Gastrocnemius medialis (tissue), 4 donors: Measurements from ENCODE around the gene DHPS. TPM values are rescaled to one million over a fixed set of nuclear protein-coding genes. Genes with fewer than 3 reads are reported as not detected.

Experiments
- ATAC-seq, 2 donors: fragments of 150-250 bp; one replicate each; pipeline ENCODE4 v1.9.1; 2016
- DNase-seq, 2 donors: peaks; one replicate each; pipeline ENCODE4 v3.0.0-alpha.2; 2019
- H3K27ac ChIP-seq, 4 donors: fragments of 200-600 bp; sonication (generic); 1 replicate in 1 of 4; 2 replicates in 3 of 4; pipeline ENCODE4 v1.5.1; 2016 to 2018; ENCODE audit warnings: mild to moderate bottlenecking in 2 of 4, moderate library complexity in 1 of 4
- H3K27me3 ChIP-seq, 3 donors: fragments of 200-600 bp; sonication (generic) in 2 of 3; 1 replicate in 1 of 3; 2 replicates in 2 of 3; pipeline versions ENCODE4 v1.5.1 to v1.6.0; 2016 to 2019; ENCODE audit warnings: mild to moderate bottlenecking in 1 of 3, moderate library complexity in 1 of 3
- H3K36me3 ChIP-seq, 2 donors: fragments of 200-600 bp; sonication (generic) in 1 of 2; one replicate each; pipeline ENCODE4 v1.5.1; 2017 to 2018
- H3K4me1 ChIP-seq, 2 donors: fragments of 200-600 bp; sonication (generic) in 1 of 2; one replicate each; pipeline ENCODE4 v1.5.1; 2016 to 2017; ENCODE audit warnings: mild to moderate bottlenecking in 2 of 2
- H3K4me3 ChIP-seq, 4 donors: fragments of 200-600 bp; sonication (generic) in 3 of 4; 1 replicate in 1 of 4; 2 replicates in 3 of 4; pipeline ENCODE4 v1.5.1; 2016 to 2019; ENCODE audit warnings: mild to moderate bottlenecking in 2 of 4
- H3K9me3 ChIP-seq, 3 donors: fragments of 200-600 bp; sonication (generic) in 2 of 3; 1 replicate in 1 of 3; 2 replicates in 2 of 3; pipeline ENCODE4 v1.5.1; 2016 to 2019
- CTCF ChIP-seq, 5 experiments: fragments of 450-650 bp in 3 of 5; fragments of 200-600 bp in 2 of 5; sonication (generic) in 2 of 5; IDR thresholded peaks in 4 of 5; conservative IDR thresholded peaks in 1 of 5; 1 replicate in 4 of 5; 2 replicates in 1 of 5; pipeline ENCODE4 v1.5.1; 2016 to 2019; ENCODE audit warnings: antibody characterized with exemption in 5 of 5, mild to moderate bottlenecking in 3 of 5, moderate library complexity in 3 of 5
- POLR2A ChIP-seq, 2 donors: fragments of 450-650 bp; IDR thresholded peaks; one replicate each; pipeline ENCODE4 v1.6.1; 2017; ENCODE audit warnings: antibody characterized with exemption in 2 of 2, mild to moderate bottlenecking in 2 of 2, moderate library complexity in 2 of 2
- in situ Hi-C, 4 donors: fragments of 200-750 bp; cut with MboI; loops; one replicate each; pipeline versions ENCODE4 v1.15.0 to v1.8.0; 2017; ENCODE audit warnings: low sequenced_read_pairs in 4 of 4
- intact Hi-C: fragments of 100-400 bp; cut with DNase I; formaldehyde crosslinking; loops from one replicate; pipeline ENCODE4 v1.15.1; 2023; ENCODE audit warnings: low total_unique reads
- total RNA-seq, 4 donors: library from RNA; depleted of rRNA; stranded (reverse); fragments of >200 nt; gene quantifications; one replicate each; pipeline versions ENCODE4 v1.1.0 to v1.2.3, GENCODE V29; 2016

DHPS gene
- total RNA-seq, 4 donors from 2014 or later = 115 to 184 (median 127) TPM

DNA sequence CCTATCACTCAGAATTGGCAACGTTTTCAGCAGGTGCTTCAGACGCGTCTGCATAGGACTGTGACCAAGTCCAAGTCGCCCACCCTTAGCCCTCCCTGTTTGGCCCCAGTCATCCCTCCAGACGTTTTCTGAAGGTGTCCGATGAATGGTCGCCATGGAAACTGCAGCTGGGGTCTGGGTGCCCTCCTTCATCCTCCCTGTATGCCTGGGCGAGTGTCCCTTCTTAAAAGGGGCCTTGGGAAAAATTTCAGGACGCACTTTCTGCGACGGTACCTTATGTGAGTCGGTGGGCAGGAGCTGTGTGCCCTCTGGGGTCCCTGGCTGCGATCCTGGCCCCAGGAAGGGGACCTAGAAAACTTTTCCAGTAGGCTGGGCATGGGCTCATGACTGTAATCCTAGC lies 40.2 kb downstream of the DHPS start:
- DNase-seq = no peak
- Histone ChIP-seq H3K36me3 (no peaks in the 10 kb centered on the region), H3K9me3 (no peaks in the 10 kb centered on the region), H3K4me1 (peaks cover 2 to 5% of the 10 kb centered on the region in 2 donors), H3K4me3 (no peak overlapping the region), H3K27ac (no peak overlapping the region), H3K27me3 (no peaks in the 10 kb centered on the region)
- intact Hi-C loops (no loop called here), in situ Hi-C loops (no loop called here)
- TF ChIP-seq POLR2A (IDR thresholded peaks at IDR 0.05) (no peak), CTCF (IDR thresholded peaks at IDR 0.05 in 4 of 5, conservative IDR thresholded peaks at IDR 0.05 in 1 of 5) (no peak)
- no peak for ATAC-seq

DNA sequence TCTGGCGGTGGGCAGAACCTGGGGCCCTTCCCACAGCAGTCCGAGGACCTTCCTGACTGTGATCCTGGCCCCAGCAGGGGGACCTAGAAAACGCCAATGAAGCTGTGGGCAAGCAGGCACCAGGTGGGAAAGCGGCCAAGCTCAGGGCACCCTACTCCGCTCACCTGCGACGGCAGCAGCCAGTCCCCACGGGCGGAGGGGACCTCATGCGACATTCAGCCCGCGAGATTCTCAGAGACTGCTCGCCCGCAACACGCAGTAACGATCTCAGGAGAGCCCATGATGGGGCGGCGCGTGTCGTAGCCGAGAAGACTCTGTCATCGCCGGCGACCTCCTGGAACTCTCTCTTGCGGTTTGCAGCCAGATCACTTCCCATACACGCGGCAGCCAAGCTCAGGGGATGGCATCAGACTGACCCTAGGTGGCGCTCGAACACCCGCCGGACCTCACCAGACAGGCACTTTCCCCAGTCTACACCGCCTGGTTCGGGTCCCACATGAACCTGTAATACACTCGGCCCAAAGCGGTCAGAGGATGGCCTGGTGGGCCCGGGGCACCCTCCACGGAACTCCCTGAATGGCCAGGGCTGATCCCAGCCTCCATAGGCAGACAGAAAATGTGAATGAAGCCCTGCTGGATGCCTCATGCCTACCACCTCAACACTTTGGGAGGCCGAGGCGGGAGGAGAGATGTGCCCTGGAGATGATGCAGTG lies 41.6 kb downstream of the DHPS start:
- Histone ChIP-seq H3K36me3 (no peaks in the 10 kb centered on the region), H3K9me3 (no peaks in the 10 kb centered on the region), H3K4me1 (peaks cover 2 to 5% of the 10 kb centered on the region in 2 donors), H3K27ac (no peak overlapping the region), H3K4me3 (peak overlapping the region; percentile 14 to 32 (median 26)), H3K27me3 (no peaks in the 10 kb centered on the region)
- ATAC-seq (peak in 1 of 2 donors; percentile 76), DNase-seq (peak; percentile 32 to 63)
- in situ Hi-C loops = no loop called here
- TF ChIP-seq POLR2A (IDR thresholded peaks at IDR 0.05) (no peak), CTCF (IDR thresholded peaks at IDR 0.05 in 4 of 5, conservative IDR thresholded peaks at IDR 0.05 in 1 of 5) (peak; percentile 27 to 74 (median 46))
- intact Hi-C loops = no loop called here

GRCh38 chr19:12638611-12639182 lies 43.0 kb downstream of the DHPS start:
- Histone ChIP-seq H3K27ac (no peak overlapping the region), H3K9me3 (no peaks in the 10 kb centered on the region), H3K4me3 (no peak overlapping the region), H3K27me3 (no peaks in the 10 kb centered on the region), H3K4me1 (peaks cover 2 to 5% of the 10 kb centered on the region in 2 donors), H3K36me3 (no peaks in the 10 kb centered on the region)
- in situ Hi-C loops = no loop called here
- ATAC-seq = no peak
- intact Hi-C loops = no loop called here
- TF ChIP-seq CTCF (IDR thresholded peaks at IDR 0.05 in 4 of 5, conservative IDR thresholded peaks at IDR 0.05 in 1 of 5) (no peak), POLR2A (IDR thresholded peaks at IDR 0.05) (no peak)
- DNase-seq = no peak

DNA sequence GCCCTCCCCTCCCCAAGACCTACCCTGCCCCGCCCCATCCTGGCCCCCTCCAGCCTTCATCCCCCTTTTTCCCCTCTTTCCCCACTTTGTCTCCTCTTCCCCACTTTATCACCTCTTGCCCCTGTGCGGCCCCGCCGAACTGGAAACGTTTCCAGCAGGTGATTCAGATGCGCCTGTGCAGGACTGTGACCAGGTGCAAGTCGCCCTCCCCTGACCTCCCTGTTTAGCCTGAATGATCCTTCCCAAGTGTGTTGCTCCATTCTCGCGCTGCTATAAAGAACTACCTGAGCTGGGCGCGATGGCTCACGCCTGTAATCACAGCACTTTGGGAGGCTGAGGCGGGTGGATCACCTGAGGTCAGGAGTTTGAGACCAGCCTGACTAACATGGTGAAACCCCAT lies 45.0 kb downstream of the DHPS start:
- H3K27me3 ChIP-seq = no peaks in the 10 kb centered on the region
- DNase-seq = no peak
- ATAC-seq = no peak
- no peak for TF ChIP-seq POLR2A (IDR thresholded peaks at IDR 0.05)
- in situ Hi-C loops (no loop called here), intact Hi-C loops (no loop called here)
- peaks cover 0 to 4% of the 10 kb centered on the region in 2 donors for H3K36me3 ChIP-seq
- no peaks in the 10 kb centered on the region for H3K9me3 ChIP-seq
- no peak overlapping the region for H3K4me3 ChIP-seq
- no peak overlapping the region for H3K27ac ChIP-seq
- H3K4me1 ChIP-seq = peaks cover 2 to 5% of the 10 kb centered on the region in 2 donors

DNA sequence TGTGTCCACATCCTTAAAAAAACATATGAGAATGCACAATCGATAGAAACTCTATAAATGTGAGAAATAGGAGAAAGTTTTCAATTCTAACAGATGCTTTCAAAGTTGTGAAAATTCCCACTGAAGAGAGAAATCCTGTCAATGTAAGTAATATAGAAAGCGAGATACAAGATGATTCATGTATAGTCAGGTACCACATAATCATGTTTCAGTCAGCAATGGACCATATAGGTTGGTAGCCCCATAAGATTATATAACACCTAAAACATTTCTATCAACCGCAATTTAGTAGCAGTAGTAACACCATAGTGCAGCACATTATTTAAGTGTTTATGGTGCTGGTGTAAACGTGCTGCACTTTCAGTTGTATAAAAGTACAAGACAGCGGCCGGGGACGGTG lies 52.5 kb downstream of the DHPS start:
- in situ Hi-C loops = no loop called here

More for the DNA sequence above, 52.5 kb downstream of the DHPS start:
- TF ChIP-seq POLR2A (IDR thresholded peaks at IDR 0.05) = no peak
- TF ChIP-seq CTCF (IDR thresholded peaks at IDR 0.05 in 4 of 5, conservative IDR thresholded peaks at IDR 0.05 in 1 of 5) = no peak
- Histone ChIP-seq H3K4me3 (no peak overlapping the region), H3K27ac (no peak overlapping the region), H3K4me1 (no peaks in the 10 kb centered on the region), H3K27me3 (no peaks in the 10 kb centered on the region), H3K9me3 (peaks cover 0 to 28% (median 0%) of the 10 kb centered on the region in 3 donors), H3K36me3 (peaks cover 31 to 66% of the 10 kb centered on the region in 2 donors)
- no peak for DNase-seq
- intact Hi-C loops = no loop called here
- ATAC-seq = no peak
